Effector memory CD4-positive, alpha-beta T cell (primary cell): ENCODE data around the gene DTD2.
"Not testable (repeated sequence)": the region's sequence is repeated elsewhere in the genome, so short reads cannot be mapped to it uniquely, and the experiment has no call there.

Experiments
- DNase-seq, 3 donors: peaks; one replicate each; pipeline ENCODE4 v3.0.0-alpha.2; 2020
- H3K27ac ChIP-seq: 2 replicates; pipeline ENCODE4 v1.7.0; 2013; ENCODE audit warnings: mild to moderate bottlenecking, low read length, moderate library complexity; ENCODE audit not compliant: insufficient read depth, poor library complexity, severe bottlenecking
- H3K27me3 ChIP-seq: replicated peaks from 2 replicates; pipeline ENCODE4 v1.7.0; 2013; ENCODE audit warnings: mild to moderate bottlenecking, low read length; ENCODE audit not compliant: insufficient read depth, control insufficient read depth, poor library complexity, severe bottlenecking
- H3K36me3 ChIP-seq: 2 replicates; pipeline ENCODE4 v1.7.0; 2013; ENCODE audit warnings: mild to moderate bottlenecking, low read length, moderate library complexity; ENCODE audit not compliant: control insufficient read depth, insufficient read depth
- H3K4me1 ChIP-seq: 2 replicates; pipeline ENCODE4 v1.7.0; 2013; ENCODE audit warnings: low read length, mild to moderate bottlenecking; ENCODE audit not compliant: control insufficient read depth, insufficient read depth, poor library complexity, severe bottlenecking
- H3K4me3 ChIP-seq: 2 replicates; pipeline ENCODE4 v1.7.0; 2013; ENCODE audit warnings: low read length, low read depth, mild to moderate bottlenecking; ENCODE audit not compliant: insufficient read depth, poor library complexity, severe bottlenecking
- H3K9me3 ChIP-seq: 2 replicates; pipeline ENCODE4 v1.7.0; 2013; ENCODE audit warnings: mild to moderate bottlenecking, low read length, moderate library complexity; ENCODE audit not compliant: control insufficient read depth

The DTD2 gene

DNA sequence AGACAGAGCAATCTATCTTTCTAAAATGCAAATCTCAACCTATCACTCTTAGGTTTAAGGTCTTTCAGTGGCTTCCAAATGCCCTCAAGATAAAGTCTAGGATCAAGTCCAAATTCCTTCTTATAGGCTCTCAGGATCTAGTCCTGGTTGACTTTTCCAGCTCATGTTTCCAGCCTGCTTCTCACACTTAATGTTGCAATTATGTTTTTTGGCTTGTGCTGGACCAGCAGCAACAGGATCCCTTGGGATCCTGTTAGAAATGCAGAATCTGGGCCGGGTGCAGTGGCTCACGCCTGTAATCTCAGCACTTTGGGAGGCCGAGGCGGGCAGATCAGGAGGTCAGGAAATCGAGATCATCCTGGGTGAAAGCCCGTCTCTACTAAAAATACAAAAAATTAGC, 19.9 kb upstream of the DTD2 start:
- Histone ChIP-seq H3K36me3 (no peaks in the 10 kb centered on the region), H3K4me3 (no peak overlapping the region), H3K27ac (no peak overlapping the region), H3K9me3 (no peaks in the 10 kb centered on the region), H3K27me3 (no peaks in the 10 kb centered on the region), H3K4me1 (no peaks in the 10 kb centered on the region)
- no peak for DNase-seq

DNA sequence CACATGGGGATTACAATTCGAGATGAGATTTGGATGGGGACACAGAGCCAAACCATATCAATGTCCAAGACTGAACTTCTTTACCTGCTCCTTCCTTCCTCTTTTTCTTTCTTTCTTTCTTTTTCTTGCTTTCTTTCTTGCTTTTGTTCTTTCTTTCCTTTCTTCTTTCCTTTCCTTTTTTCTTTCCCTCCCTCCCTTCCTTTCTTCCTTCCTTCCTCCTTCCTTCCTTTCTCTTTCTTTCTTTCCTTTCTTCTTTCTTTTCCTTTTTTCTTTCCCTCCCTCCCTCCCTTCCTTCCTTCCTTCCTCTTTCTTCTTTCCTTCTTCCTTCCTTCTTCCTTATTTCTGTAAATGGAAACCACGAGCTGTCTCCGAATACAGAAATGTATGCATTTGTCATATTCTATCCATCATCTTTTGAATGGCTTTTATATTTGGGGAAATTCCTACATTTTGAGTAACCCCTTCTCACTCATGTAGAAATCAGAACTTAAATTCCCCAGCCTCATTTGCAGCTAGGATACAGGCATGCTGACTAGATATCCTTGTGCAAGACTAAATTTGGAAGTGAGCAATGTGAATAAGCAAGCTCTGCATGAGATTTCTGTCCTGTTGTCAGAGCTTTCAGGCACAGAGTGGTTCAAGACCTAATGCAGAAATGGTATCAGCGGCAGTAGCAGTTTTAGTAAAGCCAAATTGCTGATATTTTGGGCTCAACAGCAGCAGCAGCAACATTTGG, 19.0 kb upstream of the DTD2 start:
- no peaks in the 10 kb centered on the region for H3K9me3 ChIP-seq
- DNase-seq, result no peak
- H3K4me3 ChIP-seq, result no peak overlapping the region
- H3K36me3 ChIP-seq, result no peaks in the 10 kb centered on the region
- no peaks in the 10 kb centered on the region for H3K4me1 ChIP-seq
- no peak overlapping the region for H3K27ac ChIP-seq
- no peaks in the 10 kb centered on the region for H3K27me3 ChIP-seq

DNA sequence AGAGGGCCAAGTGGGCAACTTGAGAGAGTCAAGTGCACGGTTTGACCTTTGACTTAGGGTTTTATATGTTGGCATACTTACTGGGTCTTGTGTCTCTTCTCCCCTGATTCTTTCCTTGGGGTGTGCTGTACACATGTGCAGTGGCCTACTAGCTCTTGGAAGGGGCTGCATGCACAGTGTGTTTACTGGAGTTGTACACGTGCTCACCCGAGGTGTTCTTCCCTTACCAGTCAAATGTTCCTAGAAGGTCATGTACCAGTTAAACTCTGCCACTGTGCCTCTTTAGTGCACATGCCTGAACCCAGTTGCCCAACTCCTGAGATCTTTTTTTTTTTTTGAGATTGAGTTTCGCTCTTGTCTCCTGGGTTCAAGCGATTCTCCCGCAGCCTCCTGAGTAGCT, 9.2 kb upstream of the DTD2 start:
- no peak for DNase-seq
- H3K27me3 ChIP-seq, result no peaks in the 10 kb centered on the region
- no peaks in the 10 kb centered on the region for H3K9me3 ChIP-seq
- H3K4me1 ChIP-seq, result no peaks in the 10 kb centered on the region
- H3K36me3 ChIP-seq, result no peaks in the 10 kb centered on the region
- H3K4me3 ChIP-seq, result no peak overlapping the region
- H3K27ac ChIP-seq, result no peak overlapping the region

DNA sequence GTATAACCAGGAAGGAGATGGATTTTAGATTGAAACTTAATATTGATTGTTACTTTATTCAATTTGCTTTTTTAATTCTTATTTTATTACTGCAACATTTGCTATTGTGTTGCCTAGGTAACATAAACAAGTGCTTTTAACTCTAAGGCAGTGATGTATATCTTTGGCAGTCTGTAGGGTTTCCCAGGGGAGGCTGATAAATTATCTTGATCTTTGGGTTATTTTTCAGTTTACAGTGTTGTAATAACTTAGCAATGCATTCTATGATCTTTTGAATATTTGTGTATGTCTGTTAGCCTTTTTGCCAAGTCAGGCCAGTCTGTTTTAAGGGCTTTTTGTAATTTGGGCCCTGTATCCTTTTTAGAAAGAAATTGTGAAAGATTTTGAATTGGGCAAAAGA, 7.8 kb upstream of the DTD2 start:
- Histone ChIP-seq H3K9me3 (no peaks in the 10 kb centered on the region), H3K27ac (no peak overlapping the region), H3K27me3 (no peaks in the 10 kb centered on the region), H3K4me3 (no peak overlapping the region), H3K4me1 (no peaks in the 10 kb centered on the region), H3K36me3 (no peaks in the 10 kb centered on the region)
- DNase-seq, result no peak

DNA sequence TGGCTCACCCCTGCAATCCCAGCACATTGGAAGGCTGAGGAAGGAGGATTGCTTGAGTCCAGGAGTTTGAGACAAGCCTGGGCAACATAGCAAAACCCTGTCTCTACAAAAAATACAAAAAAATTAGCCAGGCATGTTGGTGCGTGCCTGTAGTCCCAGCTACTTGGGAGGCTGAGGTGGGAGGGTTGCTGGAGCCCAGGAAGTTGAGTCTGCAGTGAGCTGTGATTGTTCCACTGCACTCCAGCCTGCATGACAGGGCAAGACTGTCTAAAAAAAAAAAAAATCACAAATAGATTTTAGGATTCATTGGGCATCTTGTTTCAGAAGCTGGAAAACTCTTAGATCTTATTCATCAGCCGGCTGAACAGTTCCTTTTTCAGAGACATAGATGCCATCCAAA, 5.1 kb upstream of the DTD2 start:
- H3K27ac ChIP-seq, H3K9me3 ChIP-seq, H3K4me1 ChIP-seq, H3K27me3 ChIP-seq, DNase-seq, H3K36me3 ChIP-seq, H3K4me3 ChIP-seq: not testable (repeated sequence)

DNA sequence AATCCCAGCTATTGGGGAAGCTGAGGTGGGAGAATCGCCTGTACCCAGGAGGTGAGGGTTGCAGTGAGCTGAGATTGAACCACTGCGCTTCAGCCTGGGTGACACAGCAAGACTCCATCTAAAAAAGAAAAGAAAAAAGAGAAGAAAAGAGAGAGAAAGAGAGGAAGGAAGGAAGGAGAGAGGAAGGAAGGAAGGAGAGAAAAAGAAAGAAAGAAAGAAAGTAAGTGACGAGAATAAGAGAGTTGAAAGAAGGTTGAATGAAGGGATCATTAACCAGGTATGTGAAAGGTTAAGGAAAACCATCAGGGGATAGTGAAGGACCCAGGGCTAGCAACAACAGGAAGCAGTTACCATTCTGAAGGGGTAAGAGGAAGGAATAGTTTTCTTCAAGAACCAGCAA, 4.2 kb upstream of the DTD2 start:
- Histone ChIP-seq H3K4me1 (peaks cover 7% of the 10 kb centered on the region), H3K4me3 (no peak overlapping the region), H3K9me3 (no peaks in the 10 kb centered on the region), H3K36me3 (no peaks in the 10 kb centered on the region), H3K27me3 (no peaks in the 10 kb centered on the region), H3K27ac (no peak overlapping the region)
- DNase-seq, result no peak

DNA sequence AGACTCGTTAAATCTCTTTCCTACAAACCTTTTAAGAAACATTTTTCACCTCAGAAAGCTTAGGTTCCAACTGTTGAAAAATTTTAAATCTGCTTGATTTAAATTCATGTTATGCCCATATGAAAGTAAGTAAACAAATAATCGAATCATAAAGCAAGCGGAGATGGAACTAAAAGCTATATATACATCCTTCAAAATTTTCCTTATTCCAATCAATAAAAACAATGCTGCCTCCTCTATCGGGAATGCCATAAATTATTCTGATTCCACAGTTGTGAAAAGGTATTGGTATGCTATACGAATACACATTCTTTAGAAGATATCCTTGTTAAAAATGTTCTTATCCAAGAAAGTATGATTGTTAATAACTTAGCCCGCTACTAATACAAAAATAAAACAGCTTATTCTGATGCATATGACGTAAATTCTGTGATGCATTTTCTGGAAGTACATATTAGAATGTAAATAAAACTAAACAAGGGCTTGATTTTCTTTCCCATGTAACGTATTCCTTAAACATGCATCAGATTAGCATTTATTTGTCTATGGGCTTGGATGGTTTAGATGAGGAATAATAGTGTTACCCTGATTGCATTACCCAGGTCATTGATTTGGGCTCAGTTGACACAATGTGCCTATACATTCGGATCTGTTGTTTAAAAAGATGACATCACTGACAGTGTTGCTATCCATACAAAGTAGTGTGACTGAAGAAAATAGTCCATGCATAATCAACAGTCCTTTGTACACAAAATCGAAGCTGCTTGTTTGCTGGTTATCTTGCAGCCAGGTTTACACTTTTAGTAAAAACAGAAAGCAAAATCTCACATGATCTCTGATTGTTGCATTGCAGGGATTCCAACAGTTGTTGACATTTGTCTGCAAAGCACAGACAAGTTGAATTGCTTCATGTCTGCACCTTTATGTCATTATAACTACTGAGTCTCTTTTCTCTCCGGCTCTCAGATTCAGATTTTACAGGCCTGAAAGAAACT, 656 bp upstream of the DTD2 start:
- Histone ChIP-seq H3K36me3 (no peaks in the 10 kb centered on the region), H3K4me3 (peak overlapping the region; percentile 96), H3K27ac (peak overlapping the region; percentile 74), H3K9me3 (no peaks in the 10 kb centered on the region), H3K27me3 (no peaks in the 10 kb centered on the region), H3K4me1 (peaks cover 9% of the 10 kb centered on the region)
- no peak for DNase-seq

DNA sequence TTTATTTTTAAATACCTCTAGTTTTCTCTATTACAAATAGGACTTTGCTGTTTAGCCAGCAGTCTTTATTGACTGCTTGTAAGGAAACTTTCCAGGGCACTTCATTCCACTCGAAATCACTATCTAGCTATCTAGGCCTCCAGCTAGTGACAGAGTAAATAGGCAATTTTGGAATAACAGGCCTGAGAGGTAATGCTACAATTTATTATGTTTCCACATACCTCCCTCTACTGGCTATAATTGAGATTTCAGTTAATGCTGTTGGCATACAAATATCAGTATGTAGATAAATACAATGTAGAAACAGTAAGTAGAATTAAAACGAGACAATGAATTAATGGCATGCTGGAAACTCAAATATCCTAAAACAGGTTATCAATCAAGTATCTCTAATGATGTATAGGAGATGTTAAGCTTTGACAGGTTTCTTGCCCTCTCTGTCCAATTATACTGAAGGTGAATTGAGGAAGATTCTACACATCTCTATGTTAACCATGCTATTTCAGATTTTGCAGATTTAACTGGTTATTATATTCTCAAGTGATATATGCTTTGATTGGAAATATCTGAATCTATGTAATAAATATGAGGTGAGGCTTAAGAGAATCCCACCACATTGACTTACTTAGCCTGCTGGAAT, 7.2 kb downstream of the DTD2 start:
- DNase-seq, result no peak
- Histone ChIP-seq H3K4me1 (no peaks in the 10 kb centered on the region), H3K9me3 (no peaks in the 10 kb centered on the region), H3K27ac (no peak overlapping the region), H3K36me3 (peaks cover 7% of the 10 kb centered on the region), H3K4me3 (no peak overlapping the region), H3K27me3 (no peaks in the 10 kb centered on the region)

DNA sequence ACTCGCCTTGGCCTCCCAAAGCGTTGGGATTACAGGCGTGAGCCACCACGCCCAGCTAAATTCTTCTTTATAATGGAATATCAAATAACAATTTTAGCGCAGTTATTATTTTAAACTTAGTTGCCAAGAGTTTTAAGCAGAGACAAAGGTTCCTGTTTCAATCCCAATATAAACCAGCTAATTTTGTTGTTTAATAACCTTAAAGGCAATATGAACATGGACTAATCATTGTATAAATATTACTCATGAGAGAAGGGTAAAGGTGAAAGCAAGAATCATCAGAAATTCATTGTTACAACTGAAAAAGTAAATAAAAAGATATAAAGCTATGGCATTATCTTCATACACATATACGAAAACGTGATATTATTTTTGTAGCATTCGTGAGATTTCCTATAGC, 8.2 kb downstream of the DTD2 start:
- Histone ChIP-seq H3K4me3 (no peak overlapping the region), H3K4me1 (no peaks in the 10 kb centered on the region), H3K9me3 (no peaks in the 10 kb centered on the region), H3K27me3 (no peaks in the 10 kb centered on the region), H3K27ac (no peak overlapping the region), H3K36me3 (peaks cover 7% of the 10 kb centered on the region)
- DNase-seq, result no peak

DNA sequence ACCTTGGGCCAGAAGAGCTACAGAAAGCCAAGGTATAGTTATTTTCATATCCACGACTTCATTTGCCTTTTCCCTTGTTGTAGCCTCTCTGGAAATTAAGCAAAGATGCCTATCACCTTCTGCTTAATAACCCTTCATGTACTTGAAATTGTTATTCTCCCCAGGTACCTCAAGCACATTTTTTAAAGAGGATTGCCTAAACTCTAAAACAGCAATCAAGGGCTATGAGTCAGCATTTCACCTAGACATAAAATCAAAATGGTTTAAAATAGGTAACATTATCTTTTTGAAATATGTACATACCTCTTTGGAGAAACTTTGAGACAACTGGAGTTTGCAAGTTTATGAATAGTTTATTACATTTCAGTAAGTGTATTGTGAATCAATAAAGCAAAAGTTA, 11.6 kb downstream of the DTD2 start:
- no peaks in the 10 kb centered on the region for H3K9me3 ChIP-seq
- H3K4me1 ChIP-seq, result no peaks in the 10 kb centered on the region
- H3K27me3 ChIP-seq, result no peaks in the 10 kb centered on the region
- no peaks in the 10 kb centered on the region for H3K36me3 ChIP-seq
- DNase-seq, result no peak
- H3K4me3 ChIP-seq, result no peak overlapping the region
- H3K27ac ChIP-seq, result no peak overlapping the region
